Endodermal cell (in vitro differentiated cells): ENCODE data around the gene SNPH. TPM values are rescaled to one million over a fixed set of nuclear protein-coding genes. Genes with fewer than 3 reads are reported as not detected.

ENCODE experiments used
- DNase-seq: peaks from one replicate; pipeline ENCODE4 v3.0.0-alpha.2; 2017
- H3K27ac ChIP-seq: 2 replicates; pipeline ENCODE4 v1.5.1; 2013; ENCODE audit warnings: mild to moderate bottlenecking, low read depth, low read length, moderate library complexity
- H3K27me3 ChIP-seq: 2 replicates; pipeline ENCODE4 v1.6.1; 2013; ENCODE audit warnings: mild to moderate bottlenecking, low read length, moderate library complexity; ENCODE audit not compliant: insufficient read depth, control insufficient read depth, poor library complexity, severe bottlenecking
- H3K36me3 ChIP-seq: 2 replicates; pipeline ENCODE4 v1.7.0; 2013; ENCODE audit warnings: mild to moderate bottlenecking, low read length, moderate library complexity; ENCODE audit not compliant: control insufficient read depth, insufficient read depth
- H3K4me1 ChIP-seq: one replicate; pipeline ENCODE4 v1.7.0; 2013; ENCODE audit warnings: low read length; ENCODE audit not compliant: control insufficient read depth, insufficient read depth
- H3K4me3 ChIP-seq: 2 replicates; pipeline ENCODE4 v1.5.1; 2013; ENCODE audit warnings: mild to moderate bottlenecking, low read length, moderate library complexity
- H3K9ac ChIP-seq: 2 replicates; pipeline ENCODE4 v1.6.1; 2013; ENCODE audit warnings: mild to moderate bottlenecking, low read length, moderate library complexity; ENCODE audit not compliant: poor library complexity, severe bottlenecking; ENCODE audit errors: extremely low read depth
- H3K9me3 ChIP-seq: 2 replicates; pipeline ENCODE4 v1.6.1; 2013; ENCODE audit warnings: mild to moderate bottlenecking, low read length, moderate library complexity; ENCODE audit not compliant: control insufficient read depth
- H3K27ac Mint-ChIP-seq: 2 replicates; pipeline ENCODE4 v1.8.0; 2020; ENCODE audit warnings: mixed read lengths
- H3K27me3 Mint-ChIP-seq: 2 replicates; pipeline ENCODE4 v1.8.0; 2021; ENCODE audit warnings: mild to moderate bottlenecking, mixed read lengths; ENCODE audit not compliant: insufficient read depth
- H3K36me3 Mint-ChIP-seq: 2 replicates; pipeline ENCODE4 v1.8.0; 2020; ENCODE audit warnings: low read depth, mixed read lengths
- H3K4me1 Mint-ChIP-seq: 2 replicates; pipeline ENCODE4 v1.8.0; 2020; ENCODE audit warnings: mixed read lengths
- H3K4me3 Mint-ChIP-seq: 2 replicates; pipeline ENCODE4 v1.8.0; 2020; ENCODE audit warnings: mild to moderate bottlenecking, moderate library complexity, mixed read lengths
- H3K9me3 Mint-ChIP-seq: 2 replicates; pipeline ENCODE4 v1.8.0; 2020; ENCODE audit warnings: mild to moderate bottlenecking, mixed read lengths
- CTCF ChIP-seq: fragments of 200-600 bp; sonication (generic); conservative IDR thresholded peaks from 2 replicates; pipeline ENCODE4 v1.5.0; 2021; ENCODE audit warnings: antibody characterized with exemption, mild to moderate bottlenecking
- WGBS, 2 experiments: methylation state at CpG; one replicate each; pipeline versions ENCODE4 v1.1.5 to v1.1.7; 2013; ENCODE audit warnings: missing lambda C conversion rate in 2 of 2, mixed read lengths in 1 of 2; ENCODE audit not compliant: insufficient coverage in 1 of 2, insufficient read length in 1 of 2; 5-methylcytosine and 5-hydroxymethylcytosine counted together
- total RNA-seq, 2 donors: library from RNA; stranded (reverse); fragmentation: NEBNext Ultra II Directional in 1 of 2; extraction: Animal tissue kit (Norgen Biotek cat#: 25700) in 1 of 2; gene quantifications; 2 replicates in 1 of 2; 3 replicates in 1 of 2; pipeline ENCODE4 v1.2.1, GENCODE V29; 2021

The SNPH gene
- total RNA-seq, 2 donors from 2014 or later: 2.2 to 4.9 TPM

- Mint-ChIP-seq H3K9me3 (peaks cover 18% of the 10 kb centered on the region), H3K36me3 (peaks cover 15% of the 10 kb centered on the region), H3K4me3 (no peak overlapping the region), H3K27ac (no peak overlapping the region), H3K27me3 (no peaks in the 10 kb centered on the region), H3K4me1 (no peaks in the 10 kb centered on the region)
- no peak overlapping the region for H3K27ac ChIP-seq
- H3K4me3 ChIP-seq: no peak overlapping the region
- 96% methylated on average over 1 of the region's 1 CpG; no CpG with 5 or more reads in 1 of the 2 experiments for WGBS, 2 experiments
- H3K27me3 ChIP-seq: no peaks in the 10 kb centered on the region
- no peaks in the 10 kb centered on the region for H3K4me1 ChIP-seq
- TF ChIP-seq CTCF: no peak
- no peak overlapping the region for H3K9ac ChIP-seq
- no peak for DNase-seq
- H3K9me3 ChIP-seq: peaks cover 16% of the 10 kb centered on the region
- peaks cover under 1% of the 10 kb centered on the region for H3K36me3 ChIP-seq
Measured at GRCh38 chr20:1345756-1346093, 79.6 kb downstream of the SNPH start.

DNA sequence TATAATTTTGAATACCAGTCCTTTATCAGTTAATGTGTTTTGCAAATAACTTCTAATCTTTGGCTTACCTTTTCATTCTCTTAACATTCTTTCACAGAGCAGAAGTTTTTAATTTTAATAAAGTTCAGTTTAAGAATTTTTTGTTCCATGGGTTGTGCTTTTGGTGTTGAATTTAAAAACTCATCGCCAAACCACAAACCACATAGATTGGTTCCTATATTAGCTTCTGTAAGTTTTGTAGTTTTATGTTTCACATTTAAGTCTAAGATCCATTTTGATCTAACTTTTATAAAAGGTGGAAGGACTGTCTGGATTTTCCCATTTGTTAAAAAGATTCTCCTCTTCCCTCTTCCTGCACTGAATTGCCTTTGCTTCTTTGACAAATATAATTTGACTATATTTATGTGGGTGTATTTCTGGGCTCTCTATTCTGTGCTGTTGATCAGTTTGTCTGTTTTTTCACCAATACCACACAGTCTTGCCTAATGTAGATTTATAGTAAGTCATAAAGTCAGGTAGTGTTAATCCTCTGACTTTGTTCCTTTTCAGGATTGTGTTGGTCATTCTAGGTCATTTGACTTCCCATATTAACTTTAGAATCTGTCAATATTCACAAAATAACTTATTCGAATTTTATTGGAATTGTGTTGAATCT is 80.3 kb downstream of the SNPH start:
- no peak overlapping the region for H3K9ac ChIP-seq
- H3K4me3 ChIP-seq: no peak overlapping the region
- H3K9me3 ChIP-seq: peaks cover 16% of the 10 kb centered on the region
- no peak overlapping the region for H3K27ac ChIP-seq
- no peak for TF ChIP-seq CTCF
- no peaks in the 10 kb centered on the region for H3K27me3 ChIP-seq
- Mint-ChIP-seq H3K4me3 (no peak overlapping the region), H3K9me3 (peaks cover 18% of the 10 kb centered on the region), H3K27me3 (no peaks in the 10 kb centered on the region), H3K4me1 (no peaks in the 10 kb centered on the region), H3K36me3 (peaks cover 21% of the 10 kb centered on the region), H3K27ac (no peak overlapping the region)
- H3K4me1 ChIP-seq: no peaks in the 10 kb centered on the region
- DNase-seq: no peak
- H3K36me3 ChIP-seq: peaks cover 5% of the 10 kb centered on the region
- 100% methylated on average over 1 of the region's 2 CpGs; no CpG with 5 or more reads in 1 of the 2 experiments for WGBS, 2 experiments

DNA sequence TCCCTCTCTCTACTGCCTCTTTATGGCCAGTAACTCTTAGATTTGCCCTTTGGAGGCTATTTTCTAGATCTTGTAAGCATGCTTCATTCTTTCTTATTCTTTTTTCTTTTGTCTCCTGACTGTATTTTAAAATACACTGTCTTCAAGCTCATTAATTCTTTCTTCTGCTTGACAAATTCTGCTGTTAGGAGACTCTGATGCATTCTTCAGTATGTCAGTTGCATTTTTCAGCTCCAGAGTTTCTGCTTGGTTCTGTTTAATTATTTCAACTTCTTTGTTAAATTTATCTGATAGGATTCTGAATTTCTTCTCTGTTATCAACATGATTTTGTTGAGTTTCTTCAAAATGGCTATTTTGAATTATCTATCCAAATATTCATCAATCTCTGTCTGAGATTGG is 87.9 kb downstream of the SNPH start:
- TF ChIP-seq CTCF: no peak
- H3K9me3 Mint-ChIP-seq: no peaks in the 10 kb centered on the region
- Histone ChIP-seq H3K9me3 (no peaks in the 10 kb centered on the region), H3K4me1 (no peaks in the 10 kb centered on the region), H3K36me3 (peaks cover 38% of the 10 kb centered on the region), H3K27ac (no peak overlapping the region), H3K4me3 (no peak overlapping the region), H3K9ac (no peak overlapping the region), H3K27me3 (no peaks in the 10 kb centered on the region)
- H3K4me1 Mint-ChIP-seq: no peaks in the 10 kb centered on the region
- peaks cover 65% of the 10 kb centered on the region for H3K36me3 Mint-ChIP-seq
- no peaks in the 10 kb centered on the region for H3K27me3 Mint-ChIP-seq
- H3K27ac Mint-ChIP-seq: no peak overlapping the region
- no peak for DNase-seq
- H3K4me3 Mint-ChIP-seq: no peak overlapping the region
